Colonic mucosa (tissue), 4 donors: ENCODE measurements around the gene PRR12. TPM values are rescaled to one million over a fixed set of nuclear protein-coding genes. Genes with fewer than 3 reads are reported as not detected.

Experiments used
- DNase-seq: peaks from one replicate; pipeline ENCODE4 v3.0.0-alpha.2; 2020
- H3K27ac ChIP-seq: fragments of 200-600 bp; one replicate; pipeline ENCODE4 v1.8.0; 2021
- H3K27me3 ChIP-seq: fragments of 200-600 bp; one replicate; pipeline ENCODE4 v1.8.0; 2021
- H3K36me3 ChIP-seq: fragments of 200-600 bp; one replicate; pipeline ENCODE4 v1.8.0; 2021
- H3K4me1 ChIP-seq: fragments of 200-600 bp; one replicate; pipeline ENCODE4 v1.8.0; 2021; ENCODE audit warnings: mild to moderate bottlenecking
- H3K4me3 ChIP-seq: fragments of 200-600 bp; one replicate; pipeline ENCODE4 v1.8.0; 2021
- H3K9ac ChIP-seq, 2 donors: one replicate each; pipeline ENCODE4 v1.7.0; 2013; ENCODE audit warnings: control low read depth in 2 of 2, low read depth in 2 of 2, low read length in 2 of 2
- H3K9me3 ChIP-seq: fragments of 200-600 bp; one replicate; pipeline ENCODE4 v1.8.0; 2021
- CTCF ChIP-seq: fragments of 200-600 bp; IDR thresholded peaks from one replicate; pipeline ENCODE4 v1.8.0; 2022; ENCODE audit warnings: antibody characterized with exemption, mild to moderate bottlenecking
- intact Hi-C: fragments of 100-400 bp; cut with DNase I; formaldehyde crosslinking; loops from one replicate; pipeline ENCODE4 v1.14.1; 2022
- total RNA-seq, 2 donors: library from RNA; stranded (reverse); fragmentation: NEBNext Ultra II Directional in 1 of 2; extraction: Animal tissue kit (Norgen Biotek cat#: 25700) in 1 of 2; gene quantifications; one replicate each; pipeline ENCODE4 v1.2.1, GENCODE V29; 2021
- donor health status: healthy.
- donor health status: DM: no; HTN: no; CAD: no.
- donor health status: DM: no; HTN: no; CAD: no.

Gene PRR12
- total RNA-seq, 2 donors from 2014 or later = 17.5 to 33.1 TPM

DNA sequence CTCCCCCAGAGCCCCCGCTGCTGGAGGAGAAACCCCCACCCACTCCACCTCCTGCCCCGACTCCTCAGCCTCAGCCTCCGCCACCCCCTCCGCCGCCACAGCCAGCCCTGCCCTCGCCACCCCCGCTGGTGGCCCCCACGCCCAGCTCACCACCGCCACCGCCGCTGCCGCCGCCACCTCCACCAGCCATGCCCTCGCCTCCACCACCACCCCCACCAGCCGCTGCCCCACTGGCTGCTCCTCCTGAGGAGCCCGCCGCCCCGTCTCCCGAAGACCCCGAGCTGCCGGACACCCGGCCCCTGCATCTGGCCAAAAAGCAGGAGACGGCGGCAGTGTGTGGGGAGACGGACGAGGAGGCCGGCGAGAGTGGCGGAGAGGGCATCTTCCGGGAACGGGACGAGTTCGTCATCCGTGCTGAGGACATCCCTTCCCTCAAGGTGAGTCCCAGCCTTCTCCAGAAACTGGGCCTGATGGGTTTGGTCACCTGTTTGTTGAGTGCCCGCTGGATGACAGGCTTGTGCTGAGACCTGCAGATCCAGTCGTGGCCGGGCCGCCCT lies 10.6 kb downstream of the PRR12 start:
- intact Hi-C loops = no loop called here
- no peak for DNase-seq
- Histone ChIP-seq H3K36me3 (peaks cover 12% of the 10 kb centered on the region), H3K9me3 (no peaks in the 10 kb centered on the region), H3K27me3 (no peaks in the 10 kb centered on the region), H3K9ac (no peak overlapping the region), H3K4me1 (no peaks in the 10 kb centered on the region), H3K4me3 (no peak overlapping the region), H3K27ac (no peak overlapping the region)
- TF ChIP-seq CTCF = no peak

DNA sequence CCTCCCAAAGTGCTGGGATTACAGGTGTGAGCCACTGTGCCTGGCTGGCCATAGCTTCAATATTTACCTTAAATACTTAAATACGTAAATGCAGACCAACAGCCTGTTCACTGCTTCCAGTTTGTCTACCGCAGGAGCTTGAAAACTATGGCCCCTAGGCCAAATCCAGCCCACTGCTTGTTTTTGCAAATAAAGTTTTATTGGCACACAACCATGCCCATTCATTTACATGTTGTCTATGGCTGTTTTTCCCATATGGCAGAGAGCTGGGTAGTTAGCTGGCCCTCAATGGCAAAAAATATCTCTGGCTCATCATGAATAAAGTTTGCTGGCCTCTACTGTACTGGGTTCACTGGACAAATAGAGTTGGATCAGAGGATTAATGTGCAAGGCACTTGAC lies 11.8 kb downstream of the PRR12 start:
- intact Hi-C loops = no loop called here
- H3K9me3 ChIP-seq = no peaks in the 10 kb centered on the region
- TF ChIP-seq CTCF = no peak

DNA sequence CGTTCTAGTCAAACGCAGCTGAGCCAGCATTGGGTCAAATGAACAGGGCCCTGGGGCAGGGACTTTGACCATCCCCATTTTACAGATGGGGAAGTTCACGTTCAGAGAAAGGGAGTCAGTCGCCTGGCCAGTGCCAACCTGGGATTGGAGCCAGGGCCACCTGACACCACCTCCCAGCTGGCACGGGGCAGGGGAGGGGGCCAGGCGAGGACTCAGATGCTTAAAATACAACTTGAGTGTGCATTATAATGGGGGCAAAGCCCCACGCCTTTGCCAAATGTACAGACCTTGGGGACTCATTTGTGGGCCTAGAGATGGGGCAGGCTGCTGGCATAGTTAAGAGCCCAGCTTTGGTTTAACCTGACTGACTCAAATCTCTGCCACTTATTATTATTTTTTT lies 14.6 kb downstream of the PRR12 start:
- H3K4me3 ChIP-seq = no peak overlapping the region
- no peak for TF ChIP-seq CTCF
- H3K27me3 ChIP-seq = no peaks in the 10 kb centered on the region
- intact Hi-C loops = no loop called here
- H3K4me1 ChIP-seq = no peaks in the 10 kb centered on the region
- H3K9me3 ChIP-seq = no peaks in the 10 kb centered on the region
- peaks cover 5% of the 10 kb centered on the region for H3K36me3 ChIP-seq
- DNase-seq = no peak
- H3K9ac ChIP-seq = no peak overlapping the region
- H3K27ac ChIP-seq = no peak overlapping the region

More for the DNA sequence above, 11.8 kb downstream of the PRR12 start:
- no peaks in the 10 kb centered on the region for H3K27me3 ChIP-seq
- no peak overlapping the region for H3K4me3 ChIP-seq
- peaks cover 12% of the 10 kb centered on the region for H3K36me3 ChIP-seq
- no peak for DNase-seq
- H3K9ac ChIP-seq = no peak overlapping the region
- no peak overlapping the region for H3K27ac ChIP-seq
- no peaks in the 10 kb centered on the region for H3K4me1 ChIP-seq

- H3K4me1 ChIP-seq = no peaks in the 10 kb centered on the region
- no peaks in the 10 kb centered on the region for H3K27me3 ChIP-seq
- H3K4me3 ChIP-seq = no peak overlapping the region
- no peaks in the 10 kb centered on the region for H3K36me3 ChIP-seq
- no peak overlapping the region for H3K9ac ChIP-seq
- H3K9me3 ChIP-seq = no peaks in the 10 kb centered on the region
- no peak overlapping the region for H3K27ac ChIP-seq
- intact Hi-C loops = no loop called here
- DNase-seq = no peak
- TF ChIP-seq CTCF = no peak
Observed at GRCh38 chr19:49609499-49610092, 18.6 kb downstream of the PRR12 start.

DNA sequence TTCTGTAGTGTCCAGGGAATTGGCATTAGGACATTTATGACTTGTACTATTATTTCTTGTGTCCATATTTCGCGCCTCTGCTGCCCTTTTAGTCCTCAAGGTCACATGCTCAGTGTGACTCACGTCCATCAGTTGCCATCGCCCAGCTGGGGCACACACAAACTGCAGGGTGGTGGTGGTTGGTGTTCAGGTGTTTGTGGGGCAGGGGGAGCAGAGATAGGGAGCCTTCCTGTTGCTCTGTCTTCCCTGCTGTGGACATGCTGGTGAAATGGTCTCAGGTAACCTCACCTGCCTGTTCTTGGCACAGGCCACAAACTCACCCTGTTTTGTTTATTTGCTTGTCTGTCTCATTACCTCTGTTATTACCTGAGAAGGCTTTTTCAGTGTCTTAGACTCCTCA lies 22.4 kb downstream of the PRR12 start:
- no peak for TF ChIP-seq CTCF
- H3K27me3 ChIP-seq = no peaks in the 10 kb centered on the region
- intact Hi-C loops = no loop called here
- no peak for DNase-seq
- H3K4me3 ChIP-seq = no peak overlapping the region
- no peaks in the 10 kb centered on the region for H3K4me1 ChIP-seq
- no peaks in the 10 kb centered on the region for H3K9me3 ChIP-seq
- no peak overlapping the region for H3K9ac ChIP-seq
- H3K36me3 ChIP-seq = peaks cover 16% of the 10 kb centered on the region
- no peak overlapping the region for H3K27ac ChIP-seq
